H1 (cell line): ENCODE data around the gene DACT3. TPM values are rescaled to one million over a fixed set of nuclear protein-coding genes. Genes with fewer than 3 reads are reported as not detected.
A peak's percentile ranks its signal among the peaks of the same experiment; 100 is the strongest.

Experiments
- CTCF ChIA-PET: fragments of 300-600 bp; sonication (Branson Sonifier 250); formaldehyde crosslinking; loops from one replicate; lab custom pipeline; 2021; ENCODE audit not compliant: partially characterized antibody; lab: Charles Lee
- POLR2A ChIA-PET: fragments of 300-600 bp; sonication (Branson Sonifier 250); formaldehyde crosslinking; loops from one replicate; lab custom pipeline; 2021; ENCODE audit warnings: inconsistent platforms; ENCODE audit not compliant: partially characterized antibody; lab: Charles Lee
- DNase-seq, 2 experiments: peaks; one replicate each; pipeline versions ENCODE4 v3.0.0 to v3.0.0-alpha.2; 2010 to 2022; ENCODE audit warnings: low spot score in 2 of 2, low read depth in 1 of 2, mixed read lengths in 1 of 2
- FAIRE-seq: peaks from 2 replicates; lab custom pipeline; 2011; peaks lifted over from hg19 to GRCh38; lab: Jason Lieb, UNC
- H2AFZ ChIP-seq: 2 replicates; pipeline ENCODE4 v1.8.1; 2012; ENCODE audit warnings: low read length, inconsistent platforms
- H2AK5ac ChIP-seq: 2 replicates; pipeline ENCODE4 v1.6.1; 2013; ENCODE audit warnings: low read depth, low read length
- H2BK120ac ChIP-seq: replicated peaks from 2 replicates; pipeline ENCODE3; 2013; ENCODE audit warnings: low read depth, low read length, inconsistent platforms
- H2BK12ac ChIP-seq: 2 replicates; pipeline ENCODE4 v1.6.1; 2013; ENCODE audit warnings: low read depth, low read length
- H2BK15ac ChIP-seq: 2 replicates; pipeline ENCODE4 v1.6.1; 2013; ENCODE audit warnings: low read length
- H2BK20ac ChIP-seq: 2 replicates; pipeline ENCODE4 v1.6.1; 2013; ENCODE audit warnings: low read length
- H2BK5ac ChIP-seq: 2 replicates; pipeline ENCODE4 v1.6.1; 2013; ENCODE audit warnings: low read depth, low read length
- H3K14ac ChIP-seq: 2 replicates; pipeline ENCODE4 v1.6.1; 2013; ENCODE audit warnings: inconsistent platforms; ENCODE audit not compliant: insufficient read length
- H3K18ac ChIP-seq: 2 replicates; pipeline ENCODE4 v1.6.1; 2013; ENCODE audit warnings: low read length; ENCODE audit errors: extremely low read depth
- H3K23ac ChIP-seq: 2 replicates; pipeline ENCODE4 v1.6.1; 2013; ENCODE audit warnings: inconsistent platforms; ENCODE audit not compliant: insufficient read length
- H3K23me2 ChIP-seq: 2 replicates; pipeline ENCODE4 v1.6.1; 2013; ENCODE audit warnings: low read depth, low read length
- H3K27ac ChIP-seq: 2 replicates; pipeline ENCODE4 v1.6.1; 2011; ENCODE audit warnings: low read depth, low read length, inconsistent platforms
- H3K27me3 ChIP-seq, 4 experiments: replicated peaks in 1 of 4; 1 replicate in 1 of 4; 2 replicates in 3 of 4; pipeline versions ENCODE4 v1.6.1 to v1.8.1; 2011 to 2013; ENCODE audit warnings: low read length in 3 of 4, mild to moderate bottlenecking in 3 of 4, inconsistent platforms in 2 of 4, mixed read lengths in 2 of 4, moderate library complexity in 1 of 4; ENCODE audit not compliant: control insufficient read depth in 3 of 4, insufficient read depth in 3 of 4; ENCODE audit errors: extremely low read depth in 1 of 4
- H3K36me3 ChIP-seq, 4 experiments: 2 replicates each; pipeline versions ENCODE4 v1.6.1 to v1.8.1; 2011 to 2013; ENCODE audit warnings: mild to moderate bottlenecking in 4 of 4, low read length in 3 of 4, moderate library complexity in 2 of 4, control low read depth in 1 of 4, inconsistent platforms in 1 of 4; ENCODE audit not compliant: insufficient read depth in 4 of 4, control insufficient read depth in 2 of 4
- H3K4ac ChIP-seq: replicated peaks from 2 replicates; pipeline ENCODE3; 2013; ENCODE audit warnings: low read length, low read depth, mixed read lengths, inconsistent platforms; ENCODE audit not compliant: insufficient read length
- H3K4me1 ChIP-seq, 4 experiments: replicated peaks in 1 of 4; 1 replicate in 1 of 4; 2 replicates in 3 of 4; pipeline versions ENCODE4 v1.6.1 to v1.8.1; 2011 to 2013; ENCODE audit warnings: low read length in 3 of 4, inconsistent platforms in 2 of 4, mixed read lengths in 1 of 4; ENCODE audit not compliant: insufficient read depth in 4 of 4, control insufficient read depth in 3 of 4
- H3K4me2 ChIP-seq, 2 experiments: 2 replicates each; pipeline versions ENCODE4 v1.6.1 to v1.8.1; 2011 to 2013; ENCODE audit warnings: low read depth in 2 of 2, low read length in 2 of 2, control low read depth in 1 of 2, inconsistent platforms in 1 of 2, mild to moderate bottlenecking in 1 of 2; ENCODE audit not compliant: insufficient read depth in 1 of 2
- H3K4me3 ChIP-seq, 4 experiments: fragments of 200-600, 300-600 bp in 1 of 4; sonication (generic), shearing (Covaris generic), sonication (Bioruptor Twin) in 1 of 4; 2 replicates each; pipeline versions ENCODE4 v1.5.1 to v1.8.1; 2011 to 2016; ENCODE audit warnings: low read length in 4 of 4, low read depth in 3 of 4, control low read depth in 2 of 4, inconsistent platforms in 2 of 4, mild to moderate bottlenecking in 2 of 4, mixed read lengths in 1 of 4, moderate library complexity in 1 of 4; ENCODE audit not compliant: insufficient read depth in 2 of 4; ENCODE audit errors: extremely low read depth in 1 of 4
- H3K56ac ChIP-seq: replicated peaks from 2 replicates; pipeline ENCODE3; 2013; ENCODE audit warnings: low read depth, mild to moderate bottlenecking, mixed read lengths, low read length, inconsistent platforms; ENCODE audit not compliant: insufficient read length
- H3K79me1 ChIP-seq: 2 replicates; pipeline ENCODE4 v1.6.1; 2013; ENCODE audit warnings: low read depth, low read length, control low read depth
- H3K79me2 ChIP-seq, 2 experiments: 2 replicates each; pipeline versions ENCODE4 v1.6.1 to v1.8.1; 2012 to 2013; ENCODE audit warnings: low read length in 2 of 2, mild to moderate bottlenecking in 2 of 2, inconsistent platforms in 1 of 2; ENCODE audit not compliant: insufficient read depth in 2 of 2, control insufficient read depth in 1 of 2
- H3K9ac ChIP-seq, 4 experiments: replicated peaks in 1 of 4; 1 replicate in 1 of 4; 2 replicates in 3 of 4; pipeline versions ENCODE4 v1.6.1 to v1.8.1; 2011 to 2013; ENCODE audit warnings: low read depth in 3 of 4, low read length in 3 of 4, control low read depth in 2 of 4, mild to moderate bottlenecking in 2 of 4, moderate library complexity in 2 of 4, inconsistent platforms in 1 of 4; ENCODE audit errors: extremely low read depth in 1 of 4
- H3K9me3 ChIP-seq, 2 experiments: 2 replicates each; pipeline versions ENCODE4 v1.6.1 to v1.8.1; 2012 to 2013; ENCODE audit warnings: mild to moderate bottlenecking in 2 of 2, moderate library complexity in 2 of 2, control low read depth in 1 of 2, inconsistent platforms in 1 of 2, low read depth in 1 of 2, low read length in 1 of 2, mixed read lengths in 1 of 2; ENCODE audit not compliant: insufficient read depth in 2 of 2
- H4K20me1 ChIP-seq, 2 experiments: replicated peaks in 1 of 2; 2 replicates each; pipeline versions ENCODE3 to v1.8.1; 2011 to 2013; ENCODE audit warnings: inconsistent platforms in 2 of 2, low read length in 2 of 2, mild to moderate bottlenecking in 1 of 2; ENCODE audit not compliant: insufficient read depth in 2 of 2, control insufficient read depth in 1 of 2
- H4K5ac ChIP-seq: 2 replicates; pipeline ENCODE4 v1.6.1; 2013; ENCODE audit warnings: low read length, low read depth, mixed read lengths, inconsistent platforms; ENCODE audit not compliant: insufficient read length
- H4K8ac ChIP-seq: 2 replicates; pipeline ENCODE4 v1.8.0; 2013; ENCODE audit warnings: mild to moderate bottlenecking, moderate library complexity, low read length, inconsistent platforms; ENCODE audit not compliant: insufficient read depth; ENCODE audit errors: extremely low read depth
- H4K91ac ChIP-seq: replicated peaks from 2 replicates; pipeline ENCODE3; 2013; ENCODE audit warnings: low read length, mixed read lengths, inconsistent platforms; ENCODE audit not compliant: insufficient read length
- ATF2 ChIP-seq: IDR thresholded peaks from 2 replicates; pipeline ENCODE4 v1.6.1; 2012; ENCODE audit warnings: low read length, inconsistent platforms
- CHD2 ChIP-seq: IDR thresholded peaks from 2 replicates; pipeline ENCODE4 v1.6.1; 2012; ENCODE audit warnings: low read length, improper control_type of control experiment
- CTBP2 ChIP-seq: IDR thresholded peaks from 2 replicates; pipeline ENCODE4 v1.7.0; 2011; ENCODE audit warnings: borderline replicate concordance, mild to moderate bottlenecking, moderate library complexity, mixed read lengths, low read length; ENCODE audit not compliant: insufficient read depth, insufficient read length
- E2F6 ChIP-seq: IDR thresholded peaks from 2 replicates; pipeline ENCODE4 v1.6.1; 2012; ENCODE audit warnings: inconsistent platforms
- GTF2F1 ChIP-seq: IDR thresholded peaks from 2 replicates; pipeline ENCODE4 v1.6.1; 2012; ENCODE audit warnings: low read depth, low read length, improper control_type of control experiment, borderline replicate concordance
- KDM1A ChIP-seq: fragments of 200-600, 300-600 bp; sonication (generic); IDR thresholded peaks from 2 replicates; pipeline ENCODE4 v1.7.1; 2016; ENCODE audit warnings: mild to moderate bottlenecking, low read length, borderline replicate concordance
- WGBS, 2 experiments: shearing (Covaris generic) in 1 of 2; methylation state at CpG; one replicate each; pipeline versions ENCODE4 v1.1.6 to v1.1.7; 2013 to 2015; ENCODE audit warnings: low lambda C conversion rate in 2 of 2, mixed read lengths in 2 of 2, inconsistent platforms in 1 of 2, low coverage in 1 of 2, missing lambda C conversion rate in 1 of 2; ENCODE audit not compliant: insufficient replicate concordance in 2 of 2, insufficient coverage in 1 of 2, insufficient read length in 1 of 2; ENCODE audit errors: extremely low coverage in 1 of 2, missing lambda C conversion rate in 1 of 2; 5-methylcytosine and 5-hydroxymethylcytosine counted together
- polyA plus RNA-seq, 7 experiments: library from polyadenylated mRNA; depleted of rRNA in 3 of 7; stranded (reverse) in 5 of 7; unstranded in 2 of 7; fragments of >200 nt in 5 of 7; fragments of 200-250 nt in 2 of 7; gene quantifications; 1 replicate in 5 of 7; 2 replicates in 1 of 7; 4 replicates in 1 of 7; pipeline versions ENCODE4 v1.2.1 to v1.2.3, GENCODE V29; 2011 to 2013; ENCODE audit warnings: missing spikeins in 2 of 7, mixed read lengths in 2 of 7
- total RNA-seq: library from RNA; stranded (reverse); fragmentation: NEBNext Ultra II Directional; extraction: Animal tissue kit (Norgen Biotek cat#: 25700); gene quantifications from 2 replicates; pipeline ENCODE4 v1.2.1, GENCODE V29; 2021

Gene DACT3
- total and polyA plus RNA-seq, 2 of the 8 experiments (the other 6 are each of a cell fraction or from before 2014, with no cell fraction given), result 1.8 to 2.0 TPM

GRCh38 chr19:46606019-46606418 is 55.0 kb downstream of the DACT3 start:
- Histone ChIP-seq H3K9ac (no peak overlapping the region), H3K4ac (no peak overlapping the region), H2BK20ac (no peak overlapping the region), H3K9me3 (no peaks in the 10 kb centered on the region), H2BK12ac (no peak overlapping the region), H2AFZ (no peak overlapping the region), H3K27ac (no peak overlapping the region), H3K18ac (no peak overlapping the region), H4K8ac (peak overlapping the region; percentile 57), H4K91ac (no peak overlapping the region), H4K5ac (no peak overlapping the region), H3K4me3 (no peak overlapping the region)
- FAIRE-seq, result no peak
- POLR2A ChIA-PET, result interaction anchor here (1.1 kb wide), 1 partner anchor 136 kb away, joined by 5 read pairs; no protein-coding TSS in a partner anchor
- CTCF ChIA-PET, result interaction anchor here (0.5 to 3.4 kb wide), 12 partner anchors 8 to 679 kb away, joined by 3 to 21 read pairs (median 4); partner anchors contain the start of gene DACT3
- DNase-seq, result no peak
- TF ChIP-seq CTBP2 (no peak), E2F6 (no peak), ATF2 (no peak), GTF2F1 (no peak), KDM1A (no peak), CHD2 (no peak)
- TF ChIP-seq, all 59 proteins: peak for 0
- H3K36me3 ChIP-seq, result peaks cover 16 to 44% (median 40%) of the 10 kb centered on the region in 4 experiments; a peak in 7 of 8 replicates
- no peak overlapping the region for H3K4me2 ChIP-seq
- H3K56ac ChIP-seq, result no peak overlapping the region
- peaks cover 16% of the 10 kb centered on the region for H3K79me1 ChIP-seq
- peaks cover 0 to 19% (median 9%) of the 10 kb centered on the region in 4 experiments; a peak in 5 of 7 replicates for H3K4me1 ChIP-seq
- H2BK120ac ChIP-seq, result no peak overlapping the region
- H3K23ac ChIP-seq, result no peak overlapping the region
- H2AK5ac ChIP-seq, result no peak overlapping the region
- H3K79me2 ChIP-seq, result peaks cover 15 to 36% of the 10 kb centered on the region in 2 experiments
- H3K14ac ChIP-seq, result no peak overlapping the region
- 84% methylated on average over 11 of the region's 11 CpGs; no CpG with 5 or more reads in 1 of the 2 experiments for WGBS, 2 experiments
- no peaks in the 10 kb centered on the region for H3K27me3 ChIP-seq
- no peak overlapping the region; the same call in 1 of the 2 replicates for H2BK5ac ChIP-seq
- H3K23me2 ChIP-seq, result peaks cover 9% of the 10 kb centered on the region; the same call in 1 of the 2 replicates
- H2BK15ac ChIP-seq, result no peak overlapping the region
- H4K20me1 ChIP-seq, result peaks cover 20 to 39% of the 10 kb centered on the region in 2 experiments
